Right atrium auricular region (tissue), 2 donors: ENCODE measurements around the gene TLR2. TPM values are rescaled to one million over a fixed set of nuclear protein-coding genes. Genes with fewer than 3 reads are reported as not detected.

Experiments used
- DNase-seq: peaks from one replicate; pipeline ENCODE4 v3.0.0-alpha.2; 2019; ENCODE audit warnings: low spot score
- H3K27ac ChIP-seq, 2 donors: fragments of 200-600 bp; sonication (generic); 1 replicate in 1 of 2; 2 replicates in 1 of 2; pipeline ENCODE4 v1.5.1; 2016 to 2019
- H3K27me3 ChIP-seq, 2 donors: fragments of 200-600 bp; sonication (generic); one replicate each; pipeline versions ENCODE4 v1.5.1 to v1.6.0; 2017 to 2019
- H3K36me3 ChIP-seq: fragments of 200-600 bp; sonication (generic); one replicate; pipeline ENCODE4 v1.5.1; 2016
- H3K4me1 ChIP-seq, 2 donors: fragments of 200-600 bp; sonication (generic); one replicate each; pipeline versions ENCODE4 v1.5.1 to v1.6.0; 2017 to 2019
- H3K4me3 ChIP-seq, 2 donors: fragments of 200-600 bp; sonication (generic); 1 replicate in 1 of 2; 2 replicates in 1 of 2; pipeline ENCODE4 v1.5.1; 2017 to 2019; ENCODE audit warnings: mild to moderate bottlenecking in 1 of 2, moderate library complexity in 1 of 2
- H3K9me3 ChIP-seq, 2 donors: fragments of 200-600 bp; sonication (generic); one replicate each; pipeline ENCODE4 v1.5.1; 2019
- CTCF ChIP-seq, 2 donors: fragments of 200-600 bp; sonication (generic); IDR thresholded peaks; one replicate each; pipeline ENCODE4 v1.5.1; 2019; ENCODE audit warnings: antibody characterized with exemption in 2 of 2
- total RNA-seq, 2 donors: library from RNA; depleted of rRNA; stranded (reverse); fragments of >200 nt; gene quantifications; one replicate each; pipeline ENCODE4 v1.1.0, GENCODE V29; 2016

The TLR2 gene
- total RNA-seq, 2 donors from 2014 or later: 6.4 to 18.8 TPM

DNA sequence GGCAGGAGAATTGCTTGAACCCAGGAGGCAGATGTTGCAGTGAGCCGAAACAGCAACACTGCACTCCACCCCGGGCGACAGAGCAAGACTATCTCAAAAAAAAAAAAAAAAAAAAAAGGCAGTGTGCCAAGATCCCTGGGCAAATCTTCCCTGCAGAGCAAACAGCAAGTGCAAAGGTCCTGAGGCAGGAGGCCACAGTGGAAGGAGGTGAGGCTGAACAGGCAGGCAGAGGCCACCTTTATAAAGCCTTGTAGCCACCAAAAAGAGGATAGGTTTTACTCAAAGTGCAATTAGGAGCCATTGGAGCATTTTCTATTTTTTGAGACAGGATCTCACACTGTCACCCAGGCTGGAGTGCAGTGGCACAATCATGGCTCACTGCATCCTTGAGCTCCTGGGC, 45.1 kb upstream of the TLR2 start:
- no peaks in the 10 kb centered on the region for H3K27me3 ChIP-seq
- H3K9me3 ChIP-seq: no peaks in the 10 kb centered on the region
- TF ChIP-seq CTCF (IDR thresholded peaks at IDR 0.05): no peak
- no peak overlapping the region for H3K27ac ChIP-seq
- no peaks in the 10 kb centered on the region for H3K4me1 ChIP-seq
- peaks cover 25% of the 10 kb centered on the region for H3K36me3 ChIP-seq
- no peak overlapping the region for H3K4me3 ChIP-seq
- no peak for DNase-seq

DNA sequence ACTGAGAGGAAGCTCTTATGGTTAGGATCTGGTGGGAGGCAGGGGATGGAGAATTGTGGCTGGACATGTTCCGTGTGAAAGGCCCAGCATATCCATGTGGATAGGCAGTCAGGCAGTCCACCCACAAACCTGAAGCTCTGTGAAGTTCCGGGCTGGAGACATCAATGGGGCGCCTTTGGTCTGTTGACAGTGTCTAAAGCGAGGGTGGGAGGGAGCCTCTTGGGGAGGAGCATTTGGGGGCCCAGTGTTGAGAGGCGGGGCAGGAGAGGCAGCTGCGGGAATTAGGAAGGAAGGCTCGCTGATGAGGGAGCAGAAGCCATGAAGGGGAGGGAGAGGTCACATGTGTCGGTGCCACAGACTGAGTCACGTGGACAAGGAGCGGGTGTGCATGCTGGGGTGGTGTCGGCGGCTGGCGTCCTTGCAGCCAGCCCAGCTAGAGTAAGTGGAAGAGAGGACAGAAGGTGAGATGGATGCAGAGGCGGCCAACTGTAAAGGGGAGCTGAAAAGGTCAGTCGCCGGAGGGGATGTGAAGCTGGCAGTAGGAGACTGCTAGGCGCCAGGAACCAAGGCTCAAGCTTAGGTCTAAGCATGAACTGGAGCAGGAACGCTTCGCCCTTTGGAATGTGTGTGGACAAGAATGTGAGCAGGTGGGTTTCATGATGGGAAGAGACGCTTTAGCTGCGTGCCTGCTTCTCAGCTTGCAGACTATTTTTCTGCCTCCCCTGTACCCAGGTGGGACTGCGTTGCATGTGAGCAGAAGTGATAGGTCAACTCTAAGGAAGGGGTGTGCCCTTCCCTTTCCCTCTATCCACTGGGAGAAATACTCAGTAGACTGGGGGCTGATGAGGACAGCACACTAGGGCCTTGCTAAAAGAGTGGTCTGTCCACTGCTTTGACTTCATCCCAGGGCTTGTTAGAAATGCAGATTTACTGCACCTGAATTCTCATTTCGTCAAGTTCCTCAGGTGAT, 44.0 kb upstream of the TLR2 start:
- no peaks in the 10 kb centered on the region for H3K4me1 ChIP-seq
- H3K27me3 ChIP-seq: no peaks in the 10 kb centered on the region
- no peak overlapping the region for H3K4me3 ChIP-seq
- H3K36me3 ChIP-seq: peaks cover 14% of the 10 kb centered on the region
- H3K27ac ChIP-seq: no peak overlapping the region
- peak; percentile 55 for DNase-seq
- H3K9me3 ChIP-seq: peaks cover 0 to 4% of the 10 kb centered on the region in 2 donors
- no peak for TF ChIP-seq CTCF (IDR thresholded peaks at IDR 0.05)

DNA sequence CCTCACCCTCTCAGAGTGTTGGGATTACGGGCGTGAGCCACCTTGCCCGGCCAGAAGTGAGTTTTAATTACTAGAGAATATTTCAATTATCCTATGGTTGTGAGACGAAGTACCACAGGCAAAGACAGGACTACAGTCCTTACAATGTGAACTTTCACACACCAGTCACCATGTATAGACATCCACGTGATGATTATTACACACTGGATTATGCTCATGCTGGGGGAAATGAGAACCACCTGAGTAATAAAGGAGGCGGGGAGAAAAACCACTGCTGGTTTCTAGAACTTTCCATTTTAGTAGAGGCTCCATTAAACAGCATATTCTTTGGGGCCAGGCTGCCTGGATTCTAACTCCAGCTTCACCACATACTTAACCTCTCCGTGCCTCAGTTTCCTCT, 42.5 kb upstream of the TLR2 start:
- Histone ChIP-seq H3K27me3 (no peaks in the 10 kb centered on the region), H3K4me3 (no peak overlapping the region), H3K27ac (no peak overlapping the region), H3K9me3 (peaks cover 0 to 7% of the 10 kb centered on the region in 2 donors), H3K36me3 (no peaks in the 10 kb centered on the region), H3K4me1 (no peaks in the 10 kb centered on the region)
- DNase-seq: peak; percentile 16
- no peak for TF ChIP-seq CTCF (IDR thresholded peaks at IDR 0.05)

DNA sequence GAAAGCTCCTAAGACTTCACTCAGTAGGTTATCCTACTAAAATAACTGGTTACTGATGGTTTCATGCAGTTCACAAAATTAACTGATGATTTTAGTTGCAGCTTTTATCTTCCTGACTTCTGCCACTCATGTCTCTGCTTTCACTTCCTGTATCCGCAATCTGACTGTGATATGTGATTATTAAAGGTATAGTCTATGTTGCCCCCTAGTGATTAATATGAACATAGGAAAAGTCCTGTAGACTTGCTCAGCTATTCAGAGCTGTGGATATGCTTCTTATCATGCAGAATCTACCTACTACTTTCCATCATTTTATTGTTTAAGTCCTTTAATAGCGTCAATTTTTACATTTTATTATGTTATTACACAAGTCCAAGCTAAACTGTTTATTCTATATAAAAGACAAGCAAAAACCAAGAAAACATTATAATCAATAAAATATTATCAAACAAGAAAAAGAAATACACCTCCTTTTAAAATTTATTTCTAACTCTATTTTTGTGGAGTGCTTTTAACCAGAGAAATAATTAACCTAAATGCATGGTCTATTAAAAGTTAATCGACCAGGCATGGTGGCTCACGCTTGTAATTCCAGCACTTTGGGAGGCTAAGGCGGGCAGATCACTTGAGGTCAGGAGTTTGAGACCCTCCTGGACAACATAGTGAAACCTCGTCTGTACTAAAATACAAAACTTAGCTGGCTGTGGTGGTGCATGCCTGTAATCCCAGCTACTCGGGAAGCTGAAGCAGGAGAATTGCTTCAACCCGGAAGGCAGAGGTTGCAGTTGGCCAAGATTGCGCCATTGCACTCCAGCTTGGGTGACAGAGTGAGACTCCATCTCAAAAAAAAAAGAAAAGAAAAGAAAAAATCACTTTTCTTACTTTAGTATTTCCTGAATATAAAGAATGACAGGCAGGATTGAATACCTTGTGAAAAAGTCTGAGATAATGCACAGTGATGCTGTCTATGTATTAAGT, 40.4 kb upstream of the TLR2 start:
- Histone ChIP-seq H3K27ac (no peak overlapping the region), H3K4me1 (no peaks in the 10 kb centered on the region), H3K27me3 (no peaks in the 10 kb centered on the region), H3K4me3 (no peak overlapping the region), H3K36me3 (no peaks in the 10 kb centered on the region), H3K9me3 (peaks cover 0 to 7% of the 10 kb centered on the region in 2 donors)
- DNase-seq: no peak
- peak in 1 of 2 donors; percentile 47 for TF ChIP-seq CTCF (IDR thresholded peaks at IDR 0.05)

- no peak for TF ChIP-seq CTCF (IDR thresholded peaks at IDR 0.05)
- DNase-seq: no peak
- H3K4me1 ChIP-seq: no peaks in the 10 kb centered on the region
- H3K9me3 ChIP-seq: peaks cover 0 to 7% of the 10 kb centered on the region in 2 donors
- no peaks in the 10 kb centered on the region for H3K27me3 ChIP-seq
- H3K4me3 ChIP-seq: no peak overlapping the region
- H3K27ac ChIP-seq: no peak overlapping the region
- no peaks in the 10 kb centered on the region for H3K36me3 ChIP-seq
Measured at GRCh38 chr4:153645183-153645582, 38.9 kb upstream of the TLR2 start.
